HepG2 (cell line): Measurements from ENCODE around the gene RNF4. TPM values are rescaled to one million over a fixed set of nuclear protein-coding genes. Genes with fewer than 3 reads are reported as not detected.

Experiments
- ATAC-seq: fragments of 200-7000 bp; cut with Tn5 transposase; 3 replicates; pipeline ENCODE4 v1.9.1; 2020; ENCODE audit warnings: mild to moderate bottlenecking, moderate library complexity
- BruUV-seq: library from RNA; stranded (reverse); fragments of 400-500 nt; replicated peaks from 2 replicates; lab custom pipeline; 2021; lab: Mats Ljungman, UMichigan
- CTCF ChIA-PET: fragments of 300-600 bp; formaldehyde crosslinking; extraction: SDS; loops from one replicate; lab custom pipeline; 2021; ENCODE audit warnings: low total read pairs, inconsistent platforms, low intra/inter-chr PET ratio; lab: Yijun Ruan, JAX
- POLR2A ChIA-PET: fragments of 350-600 bp; sonication (Branson Sonifier 250); formaldehyde crosslinking; loops from one replicate; lab custom pipeline; 2020; ENCODE audit warnings: antibody characterized with exemption, inconsistent platforms; lab: Yijun Ruan, JAX
- DNase-seq: peaks from one replicate; pipeline ENCODE4 v3.0.0-alpha.2; 2015; ENCODE audit warnings: low spot score
- FAIRE-seq: peaks from 3 replicates; lab custom pipeline; 2011; peaks lifted over from hg19 to GRCh38; lab: Jason Lieb, UNC
- H2AFZ ChIP-seq: one replicate; pipeline ENCODE4 v1.6.1; 2011; ENCODE audit warnings: low read length, inconsistent platforms
- H3K27ac ChIP-seq: fragments of 300-600 bp; 3 replicates; pipeline ENCODE4 v1.8.0; 2011; ENCODE audit warnings: mixed run types, mild to moderate bottlenecking, mixed read lengths, low read length, inconsistent platforms; ENCODE audit not compliant: insufficient read depth; ENCODE audit errors: extremely low read length
- H3K27me3 ChIP-seq, 2 experiments: fragments of 200-600 bp in 1 of 2; 2 replicates in 1 of 2; 3 replicates in 1 of 2; pipeline versions ENCODE4 v1.6.0 to v1.8.0; 2011; ENCODE audit warnings: low read length in 2 of 2, mild to moderate bottlenecking in 2 of 2, moderate library complexity in 2 of 2, inconsistent platforms in 1 of 2; ENCODE audit not compliant: insufficient read depth in 2 of 2, control insufficient read depth in 1 of 2
- H3K36me3 ChIP-seq, 2 experiments: fragments of 200-600 bp in 1 of 2; replicated peaks in 1 of 2; 2 replicates in 1 of 2; 3 replicates in 1 of 2; pipeline versions ENCODE4 v1.5.1 to v1.8.0; 2011; ENCODE audit warnings: low read length in 2 of 2, inconsistent platforms in 1 of 2; ENCODE audit not compliant: insufficient read depth in 2 of 2, control insufficient read depth in 1 of 2
- H3K4me1 ChIP-seq: 2 replicates; pipeline ENCODE4 v1.5.1; 2012; ENCODE audit warnings: low read length, inconsistent platforms; ENCODE audit not compliant: insufficient read depth
- H3K4me2 ChIP-seq: 2 replicates; pipeline ENCODE4 v1.6.0; 2011; ENCODE audit warnings: low read depth, low read length, inconsistent platforms
- H3K4me3 ChIP-seq, 3 experiments: fragments of 200-600 bp in 1 of 3; sonication (generic), shearing (Covaris generic) in 1 of 3; replicated peaks in 1 of 3; 2 replicates each; pipeline ENCODE4 v1.5.1; 2011 to 2016; ENCODE audit warnings: low read length in 3 of 3, inconsistent platforms in 2 of 3, low read depth in 2 of 3, mild to moderate bottlenecking in 2 of 3, control low read depth in 1 of 3, mixed read lengths in 1 of 3; ENCODE audit not compliant: insufficient read depth in 1 of 3
- H3K79me2 ChIP-seq: one replicate; pipeline ENCODE4 v1.6.1; 2011; ENCODE audit warnings: low read length, inconsistent platforms; ENCODE audit not compliant: insufficient read depth
- H3K9ac ChIP-seq: 2 replicates; pipeline ENCODE4 v1.6.0; 2011; ENCODE audit warnings: mild to moderate bottlenecking, low read depth, low read length, inconsistent platforms; ENCODE audit not compliant: insufficient read depth
- H3K9me3 ChIP-seq: 2 replicates; pipeline ENCODE4 v1.5.1; 2012; ENCODE audit warnings: mild to moderate bottlenecking, low read length
- H4K20me1 ChIP-seq: 2 replicates; pipeline ENCODE4 v1.6.0; 2011; ENCODE audit warnings: inconsistent platforms, mild to moderate bottlenecking, low read length, moderate library complexity; ENCODE audit not compliant: insufficient read depth
- AKAP8 ChIP-seq: sonication (generic); formaldehyde crosslinking; IDR thresholded peaks from 2 replicates; pipeline ENCODE4 v1.5.1; 2020; ENCODE audit warnings: mild to moderate bottlenecking, missing genetic modification reagents
- CREB3 ChIP-seq: sonication (generic); formaldehyde crosslinking; IDR thresholded peaks from 2 replicates; pipeline ENCODE4 v1.5.0; 2020; ENCODE audit warnings: missing genetic modification reagents
- GABPA ChIP-seq, 2 experiments: IDR thresholded peaks; 2 replicates each; pipeline ENCODE4 v1.6.1; 2011 to 2016; ENCODE audit warnings: low read depth in 2 of 2, low read length in 1 of 2, missing biosample characterization in 1 of 2, missing genetic modification characterization in 1 of 2
- KLF16 ChIP-seq, 2 experiments: sonication (generic) in 1 of 2; formaldehyde crosslinking in 1 of 2; IDR thresholded peaks; 2 replicates each; pipeline versions ENCODE4 v1.6.1 to v1.8.0; 2016 to 2023; ENCODE audit warnings: missing genetic modification reagents in 2 of 2, missing compliant biosample characterization in 1 of 2
- MTERF4 ChIP-seq: sonication (generic); formaldehyde crosslinking; IDR thresholded peaks from 2 replicates; pipeline ENCODE4 v1.8.0; 2023; ENCODE audit warnings: mild to moderate bottlenecking, missing genetic modification reagents
- MTF1 ChIP-seq: sonication (generic); formaldehyde crosslinking; IDR thresholded peaks from 2 replicates; pipeline ENCODE4 v1.5.0; 2020; ENCODE audit warnings: missing genetic modification reagents
- MYNN ChIP-seq: sonication (generic); formaldehyde crosslinking; IDR thresholded peaks from 2 replicates; pipeline ENCODE4 v1.4.0; 2020; ENCODE audit warnings: mild to moderate bottlenecking, low read depth, missing genetic modification reagents
- SP5 ChIP-seq: IDR thresholded peaks from 2 replicates; pipeline ENCODE4 v1.6.1; 2016; ENCODE audit warnings: low read depth, borderline replicate concordance
- ZFP41 ChIP-seq: sonication (generic); formaldehyde crosslinking; IDR thresholded peaks from 2 replicates; pipeline ENCODE4 v1.4.0; 2020; ENCODE audit warnings: mild to moderate bottlenecking, missing genetic modification reagents, borderline replicate concordance
- ZIK1 ChIP-seq: sonication (generic); formaldehyde crosslinking; IDR thresholded peaks from 2 replicates; pipeline ENCODE4 v1.5.0; 2020; ENCODE audit warnings: mild to moderate bottlenecking, low read depth, missing genetic modification reagents, borderline replicate concordance
- ZNF260 ChIP-seq: sonication (generic); formaldehyde crosslinking; IDR thresholded peaks from 2 replicates; pipeline ENCODE4 v1.4.0; 2020; ENCODE audit warnings: missing genetic modification reagents, low read depth, mild to moderate bottlenecking, borderline replicate concordance
- ZNF83 ChIP-seq: sonication (generic); formaldehyde crosslinking; IDR thresholded peaks from 2 replicates; pipeline ENCODE4 v1.4.0; 2020; ENCODE audit warnings: missing genetic modification reagents, mild to moderate bottlenecking, borderline replicate concordance
- WGBS: methylation state at CpG from one replicate; pipeline ENCODE4 v1.1.6; 2017; ENCODE audit warnings: low lambda C conversion rate; 5-methylcytosine and 5-hydroxymethylcytosine counted together
- in situ Hi-C: cut with HindIII; loops from 2 replicates; pipeline ENCODE4 v1.10.0; 2017; ENCODE audit warnings: low pct_unique_long_range_greater_than_20kb; ENCODE audit not compliant: extremely low pct_ligation_motif_present
- intact Hi-C: fragments of 100-400 bp; cut with micrococcal nuclease; formaldehyde crosslinking; loops from one replicate; pipeline ENCODE4 v1.10.0; 2022; ENCODE audit not compliant: unreplicated experiment
- polyA plus RNA-seq, 8 experiments: library from polyadenylated mRNA; depleted of rRNA in 3 of 8; stranded (reverse) in 7 of 8; unstranded in 1 of 8; fragments of >200 nt; fragmentation: Illumina TruSeq in 4 of 8; extraction: Trizol in 4 of 8; gene quantifications; 2 replicates each; pipeline versions ENCODE4 v1.2.1 to v1.2.3, GENCODE V29; 2011 to 2016; ENCODE audit warnings: low read depth in 4 of 8, missing spikeins in 1 of 8, mixed read lengths in 1 of 8; ENCODE audit not compliant: insufficient read depth in 1 of 8
- total RNA-seq, 5 experiments: library from RNA; depleted of rRNA; stranded (reverse); fragments of >200 nt; fragmentation: Illumina TruSeq; extraction: Trizol; gene quantifications; 2 replicates each; pipeline ENCODE4 v1.2.3, GENCODE V29; 2016; ENCODE audit warnings: low read depth in 1 of 5

Gene RNF4
- total and polyA plus RNA-seq, 2 of the 13 experiments (the other 11 are each of a cell fraction or from before 2014, with no cell fraction given), result 38.1 to 45.1 TPM

- Histone ChIP-seq H3K9me3 (no peaks in the 10 kb centered on the region), H3K36me3 (peaks cover 37 to 68% of the 10 kb centered on the region in 2 experiments), H3K79me2 (peaks cover 4% of the 10 kb centered on the region), H2AFZ (no peak overlapping the region), H3K9ac (no peak overlapping the region), H3K4me3 (no peak overlapping the region), H3K27ac (no peak overlapping the region), H3K4me2 (no peak overlapping the region), H3K4me1 (no peaks in the 10 kb centered on the region), H4K20me1 (peaks cover 4% of the 10 kb centered on the region; the same call in 1 of the 2 replicates), H3K27me3 (no peaks in the 10 kb centered on the region)
- ATAC-seq (no peak), FAIRE-seq (no peak), DNase-seq (no peak)
- TF ChIP-seq ZFP41, result no peak
- TF ChIP-seq CREB3 (CRISPR knock-in tag), result no peak
- TF ChIP-seq KLF16 (CRISPR knock-in tag; IDR thresholded peaks at IDR 0.05), result no peak
- TF ChIP-seq MYNN (CRISPR knock-in tag), result no peak
- no peak for TF ChIP-seq MTF1
- TF ChIP-seq MTERF4 (CRISPR knock-in tag), result no peak
- no peak for TF ChIP-seq AKAP8 (CRISPR knock-in tag)
- TF ChIP-seq SP5 (CRISPR knock-in tag), result no peak
- TF ChIP-seq GABPA (IDR thresholded peaks at IDR 0.05; ENCODE audit: low read depth, low read length), result no peak
- TF ChIP-seq GABPA (CRISPR knock-in tag; IDR thresholded peaks at IDR 0.05; ENCODE audit: low read depth), result no peak
- TF ChIP-seq ZNF83 (CRISPR knock-in tag), result no peak
- no peak for TF ChIP-seq ZIK1 (CRISPR knock-in tag)
- no peak for TF ChIP-seq ZNF260 (CRISPR knock-in tag)
- ChIA-PET POLR2A (no interaction called here), CTCF (no interaction called here)
- no TSS peak for BruUV-seq
- intact Hi-C loops (no loop called here), in situ Hi-C loops (no loop called here)
- WGBS, result 91% methylated on average over 7 of the region's 7 CpGs
Observed at GRCh38 chr4:2507855-2508254, 38.9 kb downstream of the RNF4 start.
